Measurements from ENCODE around the gene MATN1.

- no peak for TF ChIP-seq ZFP3 (CRISPR knock-in tag; IDR thresholded peaks at IDR 0.05)
- TF ChIP-seq GLIS3 (CRISPR knock-in tag; IDR thresholded peaks at IDR 0.05), result no peak
- TF ChIP-seq OSR1 (CRISPR knock-in tag; IDR thresholded peaks at IDR 0.05), result no peak
- TF ChIP-seq ZC3H10 (CRISPR knock-in tag; IDR thresholded peaks at IDR 0.05), result no peak
- TF ChIP-seq ARNTL (CRISPR knock-in tag; IDR thresholded peaks at IDR 0.05; ENCODE audit: borderline replicate concordance, low read depth), result no peak
- TF ChIP-seq BACH2 (CRISPR knock-in tag; IDR thresholded peaks at IDR 0.05; ENCODE audit: borderline replicate concordance), result no peak
- no peak for TF ChIP-seq PPARA (CRISPR knock-in tag; IDR thresholded peaks at IDR 0.05; ENCODE audit: borderline replicate concordance)
- TF ChIP-seq RARB (CRISPR knock-in tag; IDR thresholded peaks at IDR 0.05), result no peak
- TF ChIP-seq PATZ1 (CRISPR knock-in tag; IDR thresholded peaks at IDR 0.05; ENCODE audit: borderline replicate concordance), result no peak
Observed at GRCh38 chr1:30692201-30692947, 31.0 kb downstream of the MATN1 start.

Data from SK-N-SH treated with all-trans-retinoic acid at 6 μM for 48 hours (cell line).